H9 (cell line): ENCODE data around the gene HAUS7. TPM values are rescaled to one million over a fixed set of nuclear protein-coding genes. Genes with fewer than 3 reads are reported as not detected.

Experiments
- DNase-seq: peaks from one replicate; pipeline ENCODE4 v3.0.0-alpha.2; 2017
- H2AFZ ChIP-seq: one replicate; pipeline ENCODE4 v1.6.1; 2013; ENCODE audit warnings: mild to moderate bottlenecking, low read length, control low read depth, moderate library complexity
- H2AK5ac ChIP-seq: 2 replicates; pipeline ENCODE4 v1.6.1; 2013; ENCODE audit warnings: low read length, control low read depth, mixed read lengths; ENCODE audit not compliant: insufficient read length
- H2BK120ac ChIP-seq: one replicate; pipeline ENCODE4 v1.6.1; 2013; ENCODE audit warnings: low read depth, mild to moderate bottlenecking, low read length, control low read depth, inconsistent platforms; ENCODE audit not compliant: poor library complexity, severe bottlenecking
- H2BK12ac ChIP-seq: 2 replicates; pipeline ENCODE4 v1.6.1; 2013; ENCODE audit warnings: low read length, control low read depth, mixed read lengths, low read depth; ENCODE audit not compliant: insufficient read length
- H2BK15ac ChIP-seq: 2 replicates; pipeline ENCODE4 v1.6.1; 2013; ENCODE audit warnings: low read depth, low read length, control low read depth
- H2BK20ac ChIP-seq: one replicate; pipeline ENCODE4 v1.6.1; 2013; ENCODE audit warnings: low read depth, mild to moderate bottlenecking, low read length, control low read depth, inconsistent platforms; ENCODE audit not compliant: poor library complexity, severe bottlenecking
- H2BK5ac ChIP-seq: 2 replicates; pipeline ENCODE4 v1.6.1; 2013; ENCODE audit warnings: low read length, control low read depth, mixed read lengths; ENCODE audit not compliant: insufficient read length
- H3K14ac ChIP-seq: 2 replicates; pipeline ENCODE4 v1.6.1; 2013; ENCODE audit warnings: low read length, control low read depth; ENCODE audit not compliant: insufficient read depth
- H3K18ac ChIP-seq: 2 replicates; pipeline ENCODE4 v1.6.1; 2013; ENCODE audit warnings: low read depth, mild to moderate bottlenecking, mixed read lengths, low read length, control low read depth; ENCODE audit not compliant: insufficient read length
- H3K23ac ChIP-seq: 2 replicates; pipeline ENCODE4 v1.6.1; 2013; ENCODE audit warnings: low read length, control low read depth, mixed read lengths, low read depth; ENCODE audit not compliant: insufficient read length
- H3K23me2 ChIP-seq: 2 replicates; pipeline ENCODE4 v1.6.1; 2013; ENCODE audit warnings: low read depth, mild to moderate bottlenecking, mixed read lengths, low read length, control low read depth; ENCODE audit not compliant: insufficient read length, poor library complexity, severe bottlenecking
- H3K27ac ChIP-seq: 2 replicates; pipeline ENCODE4 v1.5.1; 2013; ENCODE audit warnings: low read length, control low read depth, mixed read lengths, low read depth; ENCODE audit not compliant: insufficient read length
- H3K27me3 ChIP-seq: 2 replicates; pipeline ENCODE4 v1.6.1; 2013; ENCODE audit warnings: low read length, control low read depth, inconsistent platforms; ENCODE audit not compliant: insufficient read depth
- H3K4ac ChIP-seq: 2 replicates; pipeline ENCODE4 v1.6.1; 2013; ENCODE audit warnings: low read depth, mild to moderate bottlenecking, control low read depth, inconsistent platforms, low read length, moderate library complexity
- H3K4me1 ChIP-seq: 2 replicates; pipeline ENCODE4 v1.6.1; 2013; ENCODE audit warnings: low read length, control low read depth, inconsistent platforms; ENCODE audit not compliant: insufficient read depth
- H3K4me2 ChIP-seq: 2 replicates; pipeline ENCODE4 v1.6.1; 2013; ENCODE audit warnings: low read length, control low read depth, mixed read lengths; ENCODE audit not compliant: insufficient read length, insufficient read depth
- H3K56ac ChIP-seq: 2 replicates; pipeline ENCODE4 v1.6.1; 2013; ENCODE audit warnings: low read depth, mild to moderate bottlenecking, mixed read lengths, low read length, control low read depth; ENCODE audit not compliant: insufficient read length
- H3K79me1 ChIP-seq: 2 replicates; pipeline ENCODE4 v1.6.1; 2013; ENCODE audit warnings: low read depth, mild to moderate bottlenecking, moderate library complexity, low read length, control low read depth, inconsistent platforms; ENCODE audit not compliant: insufficient read depth, poor library complexity, severe bottlenecking
- H3K79me2 ChIP-seq: 2 replicates; pipeline ENCODE4 v1.6.1; 2013; ENCODE audit warnings: low read length, control low read depth, inconsistent platforms; ENCODE audit not compliant: insufficient read depth
- H3K9ac ChIP-seq: 2 replicates; pipeline ENCODE4 v1.6.1; 2013; ENCODE audit warnings: low read length, control low read depth, mixed read lengths; ENCODE audit not compliant: insufficient read length; ENCODE audit errors: extremely low read depth
- H3K9me3 ChIP-seq: one replicate; pipeline ENCODE4 v1.6.1; 2013; ENCODE audit warnings: low read depth, low read length, inconsistent platforms; ENCODE audit not compliant: control insufficient read depth
- H3T11ph ChIP-seq: one replicate; pipeline ENCODE4 v1.6.1; 2013; ENCODE audit warnings: mild to moderate bottlenecking, low read length, control low read depth, inconsistent platforms
- H4K20me1 ChIP-seq: one replicate; pipeline ENCODE4 v1.6.1; 2013; ENCODE audit not compliant: control insufficient read depth, insufficient read length, insufficient read depth
- H4K5ac ChIP-seq: 2 replicates; pipeline ENCODE4 v1.6.1; 2013; ENCODE audit warnings: low read depth, mild to moderate bottlenecking, mixed read lengths, low read length, control low read depth; ENCODE audit not compliant: insufficient read length
- H4K8ac ChIP-seq: replicated peaks from 2 replicates; pipeline ENCODE4 v1.6.1; 2013; ENCODE audit warnings: low read length, control low read depth, mixed read lengths, low read depth; ENCODE audit not compliant: insufficient read length
- H4K91ac ChIP-seq: 2 replicates; pipeline ENCODE4 v1.6.1; 2013; ENCODE audit warnings: low read depth, mild to moderate bottlenecking, moderate library complexity, mixed read lengths, low read length, control low read depth; ENCODE audit not compliant: insufficient read length
- H3K27ac Mint-ChIP-seq, 3 experiments: 2 replicates in 2 of 3; 3 replicates in 1 of 3; pipeline ENCODE4 v1.8.0; 2020 to 2021; ENCODE audit warnings: mixed read lengths in 3 of 3, mild to moderate bottlenecking in 1 of 3, moderate library complexity in 1 of 3
- H3K27me3 Mint-ChIP-seq: 2 replicates; pipeline ENCODE4 v1.8.0; 2021; ENCODE audit warnings: low read depth, mild to moderate bottlenecking, moderate library complexity, mixed read lengths
- H3K36me3 Mint-ChIP-seq, 3 experiments: 2 replicates in 2 of 3; 3 replicates in 1 of 3; pipeline ENCODE4 v1.8.0; 2020 to 2021; ENCODE audit warnings: low read depth in 3 of 3, mixed read lengths in 3 of 3; ENCODE audit not compliant: insufficient read depth in 1 of 3
- H3K4me1 Mint-ChIP-seq, 2 experiments: 2 replicates each; pipeline ENCODE4 v1.8.0; 2020; ENCODE audit warnings: mixed read lengths in 2 of 2
- H3K4me3 Mint-ChIP-seq, 2 experiments: 2 replicates in 1 of 2; 3 replicates in 1 of 2; pipeline ENCODE4 v1.8.0; 2020 to 2021; ENCODE audit warnings: mild to moderate bottlenecking in 2 of 2, mixed read lengths in 2 of 2, moderate library complexity in 1 of 2
- H3K9me3 Mint-ChIP-seq, 2 experiments: 2 replicates in 1 of 2; 3 replicates in 1 of 2; pipeline ENCODE4 v1.8.0; 2020; ENCODE audit warnings: mild to moderate bottlenecking in 2 of 2, mixed read lengths in 2 of 2, moderate library complexity in 1 of 2
- CTCF ChIP-seq: fragments of 200-600 bp; sonication (generic); conservative IDR thresholded peaks from 3 replicates; pipeline ENCODE4 v1.8.0; 2021; ENCODE audit warnings: antibody characterized with exemption, mild to moderate bottlenecking
- WGBS: extraction: QIAGEN DNeasy Blood & Tissue Kit; methylation state at CpG from one replicate; pipeline ENCODE4 v1.1.7; 2013; ENCODE audit warnings: missing lambda C conversion rate, low lambda C conversion rate, mixed read lengths; ENCODE audit not compliant: insufficient read length; ENCODE audit errors: extremely low coverage; 5-methylcytosine and 5-hydroxymethylcytosine counted together
- total RNA-seq: library from RNA; stranded (reverse); gene quantifications from 2 replicates; pipeline ENCODE4 v1.2.1, GENCODE V29; 2021

The HAUS7 gene
- total RNA-seq, 1 experiment from 2014 or later, result 45.3 TPM

- no peak overlapping the region for H3K27ac Mint-ChIP-seq
- no peak overlapping the region for H2BK120ac ChIP-seq
- H4K91ac ChIP-seq, result no peak overlapping the region
- no peak overlapping the region for H3K23ac ChIP-seq
- H3T11ph ChIP-seq, result no peak overlapping the region
- H3K27me3 ChIP-seq, result no peaks in the 10 kb centered on the region
- no peak for TF ChIP-seq CTCF
- no peak overlapping the region for H3K9ac ChIP-seq
- no peak for DNase-seq
- no peak overlapping the region for H4K5ac ChIP-seq
- H2AFZ ChIP-seq, result no peak overlapping the region
- H3K4ac ChIP-seq, result no peak overlapping the region
- no peak overlapping the region for H3K18ac ChIP-seq
- no peak overlapping the region for H2BK5ac ChIP-seq
- H3K79me2 ChIP-seq, result no peaks in the 10 kb centered on the region
- no peak overlapping the region for H3K4me2 ChIP-seq
- H4K20me1 ChIP-seq, result no peaks in the 10 kb centered on the region
- no peak overlapping the region for H2AK5ac ChIP-seq
- no peaks in the 10 kb centered on the region for H3K79me1 ChIP-seq
- no peaks in the 10 kb centered on the region for H3K4me1 Mint-ChIP-seq
- H2BK20ac ChIP-seq, result no peak overlapping the region
- no peak overlapping the region for H2BK15ac ChIP-seq
- WGBS, result no CpG with 5 or more reads among the region's 9 CpGs
- H3K9me3 Mint-ChIP-seq, result peaks cover 72 to 84% of the 10 kb centered on the region in 2 experiments
- no peak overlapping the region for H3K4me3 Mint-ChIP-seq
- H3K14ac ChIP-seq, result no peak overlapping the region
- H3K27me3 Mint-ChIP-seq, result no peaks in the 10 kb centered on the region
- H3K9me3 ChIP-seq, result peaks cover 42% of the 10 kb centered on the region
- no peaks in the 10 kb centered on the region for H3K23me2 ChIP-seq
- no peak overlapping the region for H3K56ac ChIP-seq
- H3K4me1 ChIP-seq, result no peaks in the 10 kb centered on the region
- H2BK12ac ChIP-seq, result no peak overlapping the region
- H3K27ac ChIP-seq, result no peak overlapping the region
- peaks cover 27 to 61% (median 39%) of the 10 kb centered on the region in 3 experiments for H3K36me3 Mint-ChIP-seq
- no peak overlapping the region for H4K8ac ChIP-seq
Observed at GRCh38 chrX:153456704-153457103, 13.7 kb downstream of the HAUS7 start.
